ENCODE measurements around the gene ARRB1.

DNA sequence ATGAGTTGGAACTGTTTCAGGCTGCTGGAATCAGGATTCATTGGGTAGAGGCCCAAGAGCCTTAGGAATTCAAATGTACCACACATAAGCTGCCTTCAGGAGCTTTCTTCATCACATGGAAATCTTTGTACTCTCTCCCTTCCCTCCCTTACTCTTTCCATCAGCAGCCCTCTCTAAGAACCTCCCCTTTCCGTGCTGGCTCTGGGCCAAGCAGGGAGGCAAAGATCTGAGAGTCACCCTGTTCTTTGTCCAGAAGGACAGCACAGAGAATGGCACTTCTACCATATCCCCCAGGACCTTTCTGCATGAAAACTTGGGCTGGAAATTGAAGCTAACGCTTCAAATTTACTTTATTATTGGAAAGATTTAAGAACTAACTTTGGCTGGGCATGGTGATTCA, 131.6 kb downstream of the ARRB1 start:
- TF ChIP-seq, protein P1, sequence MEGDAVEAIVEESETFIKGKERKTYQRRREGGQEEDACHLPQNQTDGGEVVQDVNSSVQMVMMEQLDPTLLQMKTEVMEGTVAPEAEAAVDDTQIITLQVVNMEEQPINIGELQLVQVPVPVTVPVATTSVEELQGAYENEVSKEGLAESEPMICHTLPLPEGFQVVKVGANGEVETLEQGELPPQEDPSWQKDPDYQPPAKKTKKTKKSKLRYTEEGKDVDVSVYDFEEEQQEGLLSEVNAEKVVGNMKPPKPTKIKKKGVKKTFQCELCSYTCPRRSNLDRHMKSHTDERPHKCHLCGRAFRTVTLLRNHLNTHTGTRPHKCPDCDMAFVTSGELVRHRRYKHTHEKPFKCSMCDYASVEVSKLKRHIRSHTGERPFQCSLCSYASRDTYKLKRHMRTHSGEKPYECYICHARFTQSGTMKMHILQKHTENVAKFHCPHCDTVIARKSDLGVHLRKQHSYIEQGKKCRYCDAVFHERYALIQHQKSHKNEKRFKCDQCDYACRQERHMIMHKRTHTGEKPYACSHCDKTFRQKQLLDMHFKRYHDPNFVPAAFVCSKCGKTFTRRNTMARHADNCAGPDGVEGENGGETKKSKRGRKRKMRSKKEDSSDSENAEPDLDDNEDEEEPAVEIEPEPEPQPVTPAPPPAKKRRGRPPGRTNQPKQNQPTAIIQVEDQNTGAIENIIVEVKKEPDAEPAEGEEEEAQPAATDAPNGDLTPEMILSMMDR (IDR thresholded peaks at IDR 0.05): no peak
- no peak for TF ChIP-seq POLR2A (IDR thresholded peaks at IDR 0.05)

Data from thyroid gland (tissue), 4 donors.